Skeletal muscle tissue (tissue), 4 donors: ENCODE measurements around the gene GLI3. TPM values are rescaled to one million over a fixed set of nuclear protein-coding genes. Genes with fewer than 3 reads are reported as not detected.
A peak's percentile ranks its signal among the peaks of the same experiment; 100 is the strongest.

Source experiments
- H3K27ac ChIP-seq: one replicate; pipeline ENCODE4 v1.7.0; 2013; ENCODE audit warnings: mild to moderate bottlenecking, low read depth, low read length, inconsistent platforms
- H3K27me3 ChIP-seq, 3 donors: one replicate each; pipeline ENCODE4 v1.7.0; 2013; ENCODE audit warnings: low read length in 3 of 3; ENCODE audit not compliant: control insufficient read depth in 3 of 3, insufficient read depth in 3 of 3
- H3K36me3 ChIP-seq, 3 donors: one replicate each; pipeline ENCODE4 v1.7.0; 2013; ENCODE audit warnings: low read length in 3 of 3; ENCODE audit not compliant: control insufficient read depth in 3 of 3, insufficient read depth in 3 of 3
- H3K4me1 ChIP-seq, 3 donors: one replicate each; pipeline ENCODE4 v1.7.0; 2013; ENCODE audit warnings: low read length in 3 of 3, mild to moderate bottlenecking in 3 of 3; ENCODE audit not compliant: control insufficient read depth in 3 of 3, insufficient read depth in 3 of 3
- H3K4me3 ChIP-seq, 3 donors: one replicate each; pipeline ENCODE4 v1.7.0; 2013; ENCODE audit warnings: low read length in 3 of 3
- H3K9ac ChIP-seq, 3 donors: one replicate each; pipeline ENCODE4 v1.7.0; 2013; ENCODE audit warnings: low read length in 3 of 3, mild to moderate bottlenecking in 3 of 3, moderate library complexity in 2 of 3, low read depth in 1 of 3
- H3K9me3 ChIP-seq, 3 donors: one replicate each; pipeline ENCODE4 v1.7.0; 2013; ENCODE audit warnings: low read length in 3 of 3; ENCODE audit not compliant: control insufficient read depth in 3 of 3
- total RNA-seq: library from RNA; depleted of rRNA; stranded (reverse); fragments of >200 nt; gene quantifications from one replicate; pipeline ENCODE4 v1.2.3, GENCODE V29; 2014
- donor health status: Osteomylitis.

The GLI3 gene
- total RNA-seq, 1 donor from 2014 or later, result 13.6 TPM

GRCh38 chr7:42156291-42156865 is 80.6 kb downstream of the GLI3 start:
- H3K9ac ChIP-seq, result no peak overlapping the region
- no peaks in the 10 kb centered on the region for H3K9me3 ChIP-seq
- no peaks in the 10 kb centered on the region for H3K27me3 ChIP-seq
- no peak overlapping the region for H3K4me3 ChIP-seq
- H3K27ac ChIP-seq, result no peak overlapping the region
- H3K4me1 ChIP-seq, result peaks cover 0 to 8% (median 5%) of the 10 kb centered on the region in 3 donors
- no peaks in the 10 kb centered on the region for H3K36me3 ChIP-seq

GRCh38 chr7:42155584-42156290 is 81.3 kb downstream of the GLI3 start:
- H3K9me3 ChIP-seq, result no peaks in the 10 kb centered on the region
- no peak overlapping the region for H3K4me3 ChIP-seq
- H3K27me3 ChIP-seq, result no peaks in the 10 kb centered on the region
- H3K27ac ChIP-seq, result no peak overlapping the region
- no peaks in the 10 kb centered on the region for H3K36me3 ChIP-seq
- H3K4me1 ChIP-seq, result peaks cover 0 to 12% (median 5%) of the 10 kb centered on the region in 3 donors
- no peak overlapping the region for H3K9ac ChIP-seq

GRCh38 chr7:42154173-42154572 is 82.8 kb downstream of the GLI3 start:
- Histone ChIP-seq H3K9ac (no peak overlapping the region), H3K4me3 (no peak overlapping the region), H3K27me3 (no peaks in the 10 kb centered on the region), H3K27ac (no peak overlapping the region), H3K36me3 (no peaks in the 10 kb centered on the region), H3K9me3 (no peaks in the 10 kb centered on the region), H3K4me1 (peaks cover 0 to 12% (median 5%) of the 10 kb centered on the region in 3 donors)

GRCh38 chr7:42152329-42153205 is 84.4 kb downstream of the GLI3 start:
- peaks cover 0 to 12% (median 5%) of the 10 kb centered on the region in 3 donors for H3K4me1 ChIP-seq
- peak overlapping the region; percentile 15 for H3K27ac ChIP-seq
- H3K27me3 ChIP-seq, result no peaks in the 10 kb centered on the region
- H3K36me3 ChIP-seq, result no peaks in the 10 kb centered on the region
- H3K9ac ChIP-seq, result no peak overlapping the region
- no peak overlapping the region for H3K4me3 ChIP-seq
- H3K9me3 ChIP-seq, result no peaks in the 10 kb centered on the region

- H3K36me3 ChIP-seq, result no peaks in the 10 kb centered on the region
- H3K9ac ChIP-seq, result peak overlapping the region; percentile 1 to 52 (median 14)
- H3K27me3 ChIP-seq, result no peaks in the 10 kb centered on the region
- peak overlapping the region; percentile 15 for H3K27ac ChIP-seq
- H3K4me1 ChIP-seq, result peaks cover 0 to 12% (median 3%) of the 10 kb centered on the region in 3 donors
- H3K4me3 ChIP-seq, result peak overlapping the region; percentile 8 to 61 (median 39)
- H3K9me3 ChIP-seq, result no peaks in the 10 kb centered on the region
Measured at GRCh38 chr7:42151309-42151708, 85.7 kb downstream of the GLI3 start.

GRCh38 chr7:42145539-42145938 is 91.5 kb downstream of the GLI3 start:
- Histone ChIP-seq H3K4me3 (no peak overlapping the region), H3K27ac (no peak overlapping the region), H3K27me3 (no peaks in the 10 kb centered on the region), H3K9me3 (no peaks in the 10 kb centered on the region), H3K9ac (no peak overlapping the region), H3K4me1 (no peaks in the 10 kb centered on the region), H3K36me3 (no peaks in the 10 kb centered on the region)

GRCh38 chr7:42144604-42145003 is 92.4 kb downstream of the GLI3 start:
- no peaks in the 10 kb centered on the region for H3K9me3 ChIP-seq
- H3K4me1 ChIP-seq, result no peaks in the 10 kb centered on the region
- H3K36me3 ChIP-seq, result no peaks in the 10 kb centered on the region
- H3K27ac ChIP-seq, result no peak overlapping the region
- no peaks in the 10 kb centered on the region for H3K27me3 ChIP-seq
- H3K9ac ChIP-seq, result no peak overlapping the region
- no peak overlapping the region for H3K4me3 ChIP-seq

- Histone ChIP-seq H3K27me3 (no peaks in the 10 kb centered on the region), H3K27ac (no peak overlapping the region), H3K9me3 (no peaks in the 10 kb centered on the region), H3K4me1 (no peaks in the 10 kb centered on the region), H3K4me3 (no peak overlapping the region), H3K36me3 (no peaks in the 10 kb centered on the region), H3K9ac (no peak overlapping the region)
Measured at GRCh38 chr7:42143711-42144600, 93.1 kb downstream of the GLI3 start.

GRCh38 chr7:42142089-42142488 is 94.9 kb downstream of the GLI3 start:
- H3K36me3 ChIP-seq, result no peaks in the 10 kb centered on the region
- H3K9ac ChIP-seq, result no peak overlapping the region
- H3K27ac ChIP-seq, result no peak overlapping the region
- no peaks in the 10 kb centered on the region for H3K9me3 ChIP-seq
- H3K27me3 ChIP-seq, result no peaks in the 10 kb centered on the region
- H3K4me3 ChIP-seq, result no peak overlapping the region
- H3K4me1 ChIP-seq, result peaks cover 0 to 4% (median 4%) of the 10 kb centered on the region in 3 donors
